NT2/D1 (cell line): Measurements from ENCODE around the gene KRTAP10-9.

Source experiments
- SUZ12 ChIP-seq: IDR thresholded peaks from 2 replicates; pipeline ENCODE4 v1.6.1; 2011; ENCODE audit not compliant: insufficient read length, insufficient read depth; ENCODE audit errors: extremely low read depth
- YY1 ChIP-seq: IDR thresholded peaks from 2 replicates; pipeline ENCODE4 v1.6.1; 2011; ENCODE audit not compliant: insufficient read length, insufficient read depth
- ZNF274 ChIP-seq: IDR thresholded peaks from 2 replicates; pipeline ENCODE4 v1.6.1; 2011; ENCODE audit warnings: mild to moderate bottlenecking, low read depth, low read length

- TF ChIP-seq ZNF274 (no peak), YY1 (no peak), SUZ12 (no peak)
These were observed 13.9 kb downstream of the KRTAP10-9 start for GRCh38 chr21:44640761-44641160.
